Bronchial epithelial cell (primary cell): Measurements from ENCODE around the gene GGTLC2. TPM values are rescaled to one million over a fixed set of nuclear protein-coding genes. Genes with fewer than 3 reads are reported as not detected.
"Not testable (repeated sequence)": the region's sequence is repeated elsewhere in the genome, so short reads cannot be mapped to it uniquely, and the experiment has no call there.

ENCODE experiments used
- DNase-seq: peaks from one replicate; pipeline ENCODE4 v3.0.0-alpha.2; 2010; ENCODE audit warnings: low read depth
- FAIRE-seq: peaks from 2 replicates; lab custom pipeline; 2011; peaks lifted over from hg19 to GRCh38; lab: Jason Lieb, UNC
- H3K27me3 ChIP-seq: 2 replicates; pipeline ENCODE4 v1.5.1; 2011; ENCODE audit warnings: low read length; ENCODE audit not compliant: control insufficient read depth, insufficient read depth
- H3K36me3 ChIP-seq: 2 replicates; pipeline ENCODE4 v1.5.1; 2011; ENCODE audit warnings: low read length; ENCODE audit not compliant: control insufficient read depth, insufficient read depth
- H3K4me3 ChIP-seq: 2 replicates; pipeline ENCODE4 v1.5.1; 2011; ENCODE audit warnings: mild to moderate bottlenecking, low read depth, low read length, control low read depth
- CTCF ChIP-seq: IDR thresholded peaks from 2 replicates; pipeline ENCODE4 v1.5.1; 2011; ENCODE audit warnings: mild to moderate bottlenecking, moderate library complexity, low read length, control low read depth, inconsistent platforms; ENCODE audit not compliant: insufficient read depth, severe bottlenecking
- total RNA-seq: library from RNA; depleted of rRNA; stranded (reverse); fragments of >200 nt; gene quantifications from 2 replicates; pipeline ENCODE4 v1.2.1, GENCODE V29; 2014

Gene GGTLC2
- total RNA-seq, 1 donor from 2014 or later = not detected

DNA sequence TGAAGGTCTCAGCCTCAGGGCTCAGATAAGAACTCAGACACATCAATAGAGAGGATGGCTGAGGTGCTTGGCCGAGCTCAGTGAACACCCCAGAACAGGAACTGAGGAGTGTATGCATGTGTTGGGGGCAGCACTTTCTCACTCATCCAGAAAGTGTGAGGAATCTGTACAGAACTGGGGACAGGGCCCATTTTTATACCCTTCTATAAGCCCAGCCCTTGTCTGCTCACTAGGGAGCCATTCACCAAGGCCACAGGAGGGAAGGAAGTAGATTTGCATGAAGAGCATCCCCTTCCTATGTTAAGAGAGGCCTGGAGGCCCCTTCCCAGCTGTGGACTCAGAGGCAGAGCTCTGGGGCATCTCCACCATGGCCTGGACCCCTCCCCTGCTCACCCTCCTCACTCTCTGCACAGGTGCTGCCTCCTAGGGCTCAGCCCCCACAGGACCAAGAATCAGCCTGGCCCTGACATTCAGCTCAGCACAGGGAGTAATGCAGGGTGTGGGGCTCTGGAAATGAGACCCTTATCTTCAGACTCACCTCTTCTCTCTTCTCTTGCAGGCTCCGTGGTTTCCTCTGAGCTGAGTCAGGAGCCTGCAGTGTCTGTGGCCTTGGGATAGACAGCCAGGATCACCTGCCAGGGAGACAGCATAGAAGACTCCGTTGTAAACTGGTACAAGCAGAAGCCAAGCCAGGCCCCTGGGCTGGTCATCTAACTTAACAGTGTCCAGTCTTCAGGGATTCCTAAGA is 39.9 kb upstream of the GGTLC2 start:
- peak; percentile 18 for FAIRE-seq
- TF ChIP-seq CTCF = no peak

DNA sequence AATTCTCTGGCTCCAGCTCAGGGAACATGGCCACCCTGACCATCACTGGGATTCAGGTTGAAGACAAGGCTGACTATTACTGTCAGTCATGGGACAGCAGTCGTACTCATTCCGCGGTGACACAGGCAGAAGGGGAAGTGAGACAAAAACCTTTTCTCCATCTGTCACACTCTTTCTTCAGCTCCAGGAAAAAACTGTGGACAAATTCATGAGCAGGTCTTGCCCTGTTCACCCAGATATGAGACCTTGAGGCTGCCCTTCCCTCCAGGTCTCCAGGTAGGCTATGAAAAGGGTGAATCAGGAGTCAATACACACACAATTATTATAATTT is 39.4 kb upstream of the GGTLC2 start:
- Histone ChIP-seq H3K27me3 (no peaks in the 10 kb centered on the region), H3K4me3 (no peak overlapping the region), H3K36me3 (no peaks in the 10 kb centered on the region)
- TF ChIP-seq CTCF = no peak
- no peak for FAIRE-seq
- no peak for DNase-seq

More for the DNA sequence above, 39.9 kb upstream of the GGTLC2 start:
- no peak for DNase-seq
- no peaks in the 10 kb centered on the region for H3K27me3 ChIP-seq
- H3K4me3 ChIP-seq = no peak overlapping the region
- no peaks in the 10 kb centered on the region for H3K36me3 ChIP-seq

- not testable (repeated sequence) for FAIRE-seq, H3K36me3 ChIP-seq, H3K4me3 ChIP-seq, DNase-seq, H3K27me3 ChIP-seq
Observed at GRCh38 chr22:22608022-22608421, 36.4 kb upstream of the GGTLC2 start.

DNA sequence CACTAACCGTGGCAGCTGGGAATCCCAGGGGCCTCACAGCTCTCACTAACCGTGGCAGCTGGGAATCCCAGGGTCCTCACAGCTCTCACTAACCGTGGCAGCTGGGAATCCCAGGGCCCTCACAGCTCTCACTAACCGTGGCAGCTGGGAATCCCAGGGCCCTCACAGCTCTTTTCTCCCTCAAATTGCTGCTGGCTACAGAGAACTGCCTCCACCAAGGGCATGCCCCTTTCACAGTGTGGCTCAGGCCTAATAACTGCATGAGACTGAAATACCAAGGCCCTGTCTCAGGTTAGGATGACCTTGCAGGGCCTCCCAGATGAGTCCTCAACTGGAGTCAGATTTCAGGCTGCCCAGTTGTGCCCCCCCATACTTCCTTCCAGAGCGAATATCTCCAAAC is 35.1 kb upstream of the GGTLC2 start:
- DNase-seq (no peak), FAIRE-seq (no peak)
- H3K27me3 ChIP-seq = no peaks in the 10 kb centered on the region
- no peak for TF ChIP-seq CTCF
- H3K4me3 ChIP-seq = no peak overlapping the region
- H3K36me3 ChIP-seq = no peaks in the 10 kb centered on the region

DNA sequence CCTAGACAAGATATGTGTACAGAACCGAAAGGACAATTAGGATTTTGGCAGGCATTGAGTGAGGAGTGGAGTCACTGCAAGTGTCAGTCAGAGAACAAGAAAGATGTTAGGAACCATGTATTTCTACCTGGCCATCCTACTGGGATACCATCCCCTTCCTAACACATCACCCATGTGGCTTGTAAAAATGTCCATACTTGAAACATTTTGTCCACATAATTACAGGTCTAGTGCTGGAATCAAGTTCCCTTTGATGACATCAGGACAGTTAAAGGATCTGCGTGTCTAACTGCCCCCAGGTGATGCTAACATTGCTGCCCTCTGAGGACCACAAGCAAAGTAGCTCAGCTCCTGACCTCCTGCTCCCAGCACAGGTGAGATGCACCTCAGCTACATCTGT is 31.9 kb upstream of the GGTLC2 start:
- no peak for FAIRE-seq
- TF ChIP-seq CTCF = no peak

DNA sequence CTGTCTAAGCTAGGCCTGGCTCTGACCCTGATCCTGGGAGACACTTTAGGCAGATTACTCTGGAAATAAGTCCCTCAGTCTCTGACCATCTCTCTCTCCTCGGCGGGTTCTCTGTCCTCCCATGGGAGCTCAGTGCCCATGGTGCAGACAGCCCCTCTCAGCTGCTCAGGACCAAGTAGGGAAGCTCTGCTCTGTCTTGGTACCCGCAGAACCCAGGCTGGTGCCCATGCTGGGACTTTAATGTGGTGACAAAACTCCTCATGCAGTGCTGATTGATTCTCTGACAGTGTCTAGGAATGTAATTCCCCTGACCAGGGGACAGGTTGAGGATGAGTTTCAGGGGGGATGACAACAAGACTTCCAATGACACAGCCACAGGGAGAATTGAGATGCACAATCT is 30.3 kb upstream of the GGTLC2 start:
- FAIRE-seq (no peak), DNase-seq (no peak)
- TF ChIP-seq CTCF = no peak
- Histone ChIP-seq H3K27me3 (no peaks in the 10 kb centered on the region), H3K36me3 (no peaks in the 10 kb centered on the region), H3K4me3 (no peak overlapping the region)

More for the DNA sequence above, 31.9 kb upstream of the GGTLC2 start:
- DNase-seq = no peak
- Histone ChIP-seq H3K4me3 (no peak overlapping the region), H3K27me3 (no peaks in the 10 kb centered on the region), H3K36me3 (no peaks in the 10 kb centered on the region)
